Neural progenitor cell (in vitro differentiated cells): ENCODE measurements around the gene HES2. TPM values are rescaled to one million over a fixed set of nuclear protein-coding genes. Genes with fewer than 3 reads are reported as not detected.
"Not testable (repeated sequence)": the region's sequence is repeated elsewhere in the genome, so short reads cannot be mapped to it uniquely, and the experiment has no call there.

ENCODE experiments used
- DNase-seq: peaks from one replicate; pipeline ENCODE4 v3.0.0-alpha.2; 2016; ENCODE audit warnings: low spot score
- H2AFZ ChIP-seq: fragments of 200-600 bp; sonication (generic); replicated peaks from 2 replicates; pipeline ENCODE4 v1.6.1; 2016; ENCODE audit warnings: antibody characterized with exemption
- H3F3A ChIP-seq: fragments of 200-600 bp; sonication (generic); 2 replicates; pipeline ENCODE4 v1.6.1; 2016; ENCODE audit warnings: antibody characterized with exemption, low read depth
- H3K27ac ChIP-seq: fragments of 200-600 bp; sonication (generic); 2 replicates; pipeline ENCODE4 v1.5.1; 2016; ENCODE audit warnings: mild to moderate bottlenecking
- H3K27me3 ChIP-seq: fragments of 200-600 bp; sonication (generic); 2 replicates; pipeline ENCODE4 v1.6.1; 2016; ENCODE audit warnings: mild to moderate bottlenecking, moderate library complexity
- H3K36me3 ChIP-seq: fragments of 200-600 bp; sonication (generic); 2 replicates; pipeline ENCODE4 v1.5.1; 2016
- H3K4me1 ChIP-seq: fragments of 200-600 bp; sonication (generic); 2 replicates; pipeline ENCODE4 v1.6.1; 2016; ENCODE audit warnings: mixed run types
- H3K4me2 ChIP-seq: fragments of 200-600 bp; sonication (generic); 2 replicates; pipeline ENCODE4 v1.6.1; 2016
- H3K4me3 ChIP-seq: fragments of 200-600 bp; sonication (generic); 2 replicates; pipeline ENCODE4 v1.5.1; 2016
- H3K79me2 ChIP-seq: fragments of 200-600 bp; sonication (generic); 2 replicates; pipeline ENCODE4 v1.6.1; 2016; ENCODE audit warnings: low read depth
- H3K9ac ChIP-seq: fragments of 200-600 bp; sonication (generic); 2 replicates; pipeline ENCODE4 v1.6.1; 2016
- H3K9me3 ChIP-seq: fragments of 200-600 bp; sonication (generic); 2 replicates; pipeline ENCODE4 v1.5.1; 2016; ENCODE audit warnings: low read depth
- H4K20me1 ChIP-seq: fragments of 200-600 bp; sonication (generic); 2 replicates; pipeline ENCODE4 v1.6.1; 2016; ENCODE audit warnings: low read depth
- H3K27ac Mint-ChIP-seq: 3 replicates; pipeline ENCODE4 v1.8.0; 2021; ENCODE audit warnings: mixed read lengths
- H3K27me3 Mint-ChIP-seq: 2 replicates; pipeline ENCODE4 v1.8.0; 2022; ENCODE audit warnings: low read depth, mild to moderate bottlenecking, inconsistent platforms, moderate library complexity, mixed read lengths; ENCODE audit not compliant: insufficient read depth
- H3K36me3 Mint-ChIP-seq: 3 replicates; pipeline ENCODE4 v1.8.0; 2021; ENCODE audit warnings: mixed read lengths
- H3K4me1 Mint-ChIP-seq: 3 replicates; pipeline ENCODE4 v1.8.0; 2021; ENCODE audit warnings: mixed read lengths
- H3K4me3 Mint-ChIP-seq: 3 replicates; pipeline ENCODE4 v1.8.0; 2021; ENCODE audit warnings: mild to moderate bottlenecking, moderate library complexity, mixed read lengths
- H3K9me3 Mint-ChIP-seq: 3 replicates; pipeline ENCODE4 v1.8.0; 2020; ENCODE audit warnings: mixed read lengths
- CTCF ChIP-seq: fragments of 200-600 bp; sonication (generic); IDR thresholded peaks from 2 replicates; pipeline ENCODE4 v1.5.1; 2017; ENCODE audit warnings: antibody characterized with exemption, mild to moderate bottlenecking
- EZH2 ChIP-seq: fragments of 200-600 bp; sonication (generic); IDR thresholded peaks from 2 replicates; pipeline ENCODE4 v1.6.1; 2017; ENCODE audit warnings: antibody characterized with exemption, mild to moderate bottlenecking, moderate library complexity
- EZH2phosphoT487 ChIP-seq: fragments of 200-600 bp; sonication (generic); IDR thresholded peaks from 2 replicates; pipeline ENCODE4 v1.6.1; 2017; ENCODE audit warnings: antibody characterized with exemption
- total RNA-seq: library from RNA; depleted of rRNA; stranded (reverse); fragments of >200 nt; gene quantifications from 2 replicates; pipeline ENCODE4 v1.2.3, GENCODE V29; 2015; ENCODE audit warnings: low replicate concordance

Gene HES2
- total RNA-seq, 1 donor from 2014 or later: 0.04 TPM

GRCh38 chr1:6435129-6435528 lies 15.4 kb upstream of the HES2 start:
- peaks cover 5% of the 10 kb centered on the region for H4K20me1 ChIP-seq
- H3K27ac ChIP-seq: no peak overlapping the region
- H3K9ac ChIP-seq: no peak overlapping the region
- H3K4me2 ChIP-seq: no peak overlapping the region
- peaks cover 11% of the 10 kb centered on the region for H3F3A ChIP-seq
- H3K9me3 ChIP-seq: no peaks in the 10 kb centered on the region
- H3K4me1 ChIP-seq: peaks cover 3% of the 10 kb centered on the region
- H2AFZ ChIP-seq: no peak overlapping the region
- no peak overlapping the region for H3K4me3 Mint-ChIP-seq
- H3K27ac Mint-ChIP-seq: no peak overlapping the region
- no peak overlapping the region for H3K4me3 ChIP-seq
- H3K79me2 ChIP-seq: no peaks in the 10 kb centered on the region
- peaks cover 35% of the 10 kb centered on the region for H3K4me1 Mint-ChIP-seq
- TF ChIP-seq EZH2 (no peak), CTCF (no peak), EZH2phosphoT487 (no peak)
- H3K36me3 ChIP-seq: no peaks in the 10 kb centered on the region
- H3K27me3 ChIP-seq: peaks cover 18% of the 10 kb centered on the region
- no peaks in the 10 kb centered on the region for H3K9me3 Mint-ChIP-seq
- H3K27me3 Mint-ChIP-seq: peaks cover 21% of the 10 kb centered on the region
- DNase-seq: no peak
- H3K36me3 Mint-ChIP-seq: no peaks in the 10 kb centered on the region

DNA sequence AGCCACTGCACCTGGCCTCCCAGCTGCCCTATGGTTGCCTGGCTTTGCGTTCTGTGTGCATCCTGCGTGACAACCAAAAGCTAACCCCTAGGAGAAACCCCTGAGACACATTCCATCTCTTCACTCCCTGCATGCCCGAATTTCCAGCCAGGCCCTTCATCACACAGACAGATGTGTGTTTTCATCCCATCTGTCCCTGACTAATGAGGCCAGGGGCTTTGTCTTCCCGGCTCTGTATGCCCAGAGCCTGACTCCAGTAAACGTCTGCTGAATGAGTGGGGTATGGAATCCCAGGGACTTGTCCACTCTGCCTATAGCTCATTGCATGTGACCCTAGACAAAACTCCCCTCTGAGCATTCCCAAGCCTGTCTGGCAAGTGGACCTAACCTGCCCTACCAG lies 14.5 kb upstream of the HES2 start:
- Histone ChIP-seq H3F3A (peaks cover 4% of the 10 kb centered on the region), H3K9me3 (no peaks in the 10 kb centered on the region), H3K27ac (no peak overlapping the region), H3K27me3 (peaks cover 8% of the 10 kb centered on the region), H3K4me1 (peaks cover 5% of the 10 kb centered on the region), H3K36me3 (no peaks in the 10 kb centered on the region), H3K4me2 (no peak overlapping the region), H3K9ac (no peak overlapping the region), H4K20me1 (peaks cover 4% of the 10 kb centered on the region), H3K4me3 (no peak overlapping the region), H2AFZ (no peak overlapping the region), H3K79me2 (no peaks in the 10 kb centered on the region)
- Mint-ChIP-seq H3K27ac (no peak overlapping the region), H3K27me3 (peaks cover 18% of the 10 kb centered on the region), H3K9me3 (no peaks in the 10 kb centered on the region), H3K4me3 (no peak overlapping the region), H3K36me3 (no peaks in the 10 kb centered on the region), H3K4me1 (peaks cover 35% of the 10 kb centered on the region)
- no peak for DNase-seq
- TF ChIP-seq CTCF (no peak), EZH2phosphoT487 (no peak), EZH2 (no peak)

DNA sequence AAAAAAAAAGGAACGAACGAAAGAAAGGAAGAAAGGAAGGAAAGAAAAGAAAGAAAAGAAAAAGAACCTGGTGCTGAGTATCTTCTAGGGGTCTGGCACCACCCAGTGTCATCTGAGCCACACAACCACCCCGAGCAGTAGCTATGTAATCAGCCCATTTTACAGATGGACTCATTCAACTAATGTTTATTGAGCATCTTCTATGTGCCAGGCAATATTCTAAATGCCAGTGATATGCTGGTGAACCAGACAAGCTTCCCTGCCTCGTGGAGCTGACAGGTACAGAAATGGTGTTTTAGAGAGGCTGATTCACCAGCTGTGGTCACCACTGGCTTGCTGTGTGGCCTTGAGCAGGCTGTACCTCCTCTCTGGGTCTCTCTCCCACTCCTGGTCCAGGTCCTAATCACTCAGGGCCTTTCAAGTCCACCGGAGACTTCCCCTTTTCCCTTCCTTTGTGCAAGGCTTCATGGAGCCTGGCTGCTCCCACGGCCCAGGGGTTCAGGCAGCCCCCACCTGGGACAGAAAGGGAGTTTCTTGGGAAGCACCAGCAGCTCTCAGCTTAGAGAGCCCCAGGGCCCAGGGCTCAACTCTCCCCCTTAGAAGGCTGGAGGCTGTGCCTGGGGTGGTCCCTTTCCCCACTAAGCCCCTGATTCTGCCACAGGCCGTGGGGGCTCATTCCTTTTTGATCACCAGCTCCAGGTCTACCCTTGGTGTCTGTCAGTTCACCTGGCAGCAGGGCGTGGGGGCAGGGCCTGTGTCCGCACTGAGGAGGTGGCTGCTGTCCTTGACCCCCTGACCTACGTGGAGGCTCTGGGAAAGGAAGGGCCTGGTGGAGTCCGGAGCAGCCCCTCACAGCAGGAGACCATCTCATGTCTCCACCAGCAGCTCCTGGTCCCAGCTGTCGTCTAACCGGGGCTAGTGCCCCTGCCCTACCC lies 12.2 kb upstream of the HES2 start:
- H3K9me3 Mint-ChIP-seq, H3K4me1 ChIP-seq, H3K9ac ChIP-seq, H3K36me3 Mint-ChIP-seq, H3K36me3 ChIP-seq, H3K4me3 Mint-ChIP-seq, H2AFZ ChIP-seq, H3K4me2 ChIP-seq, H4K20me1 ChIP-seq, H3K27ac Mint-ChIP-seq, H3K4me3 ChIP-seq, H3K27ac ChIP-seq, H3F3A ChIP-seq, H3K9me3 ChIP-seq, H3K79me2 ChIP-seq: not testable (repeated sequence)
- H3K4me1 Mint-ChIP-seq: peaks cover 26% of the 10 kb centered on the region
- peaks cover 17% of the 10 kb centered on the region for H3K27me3 Mint-ChIP-seq
- DNase-seq: peak; percentile 0
- H3K27me3 ChIP-seq: peaks cover 23% of the 10 kb centered on the region

DNA sequence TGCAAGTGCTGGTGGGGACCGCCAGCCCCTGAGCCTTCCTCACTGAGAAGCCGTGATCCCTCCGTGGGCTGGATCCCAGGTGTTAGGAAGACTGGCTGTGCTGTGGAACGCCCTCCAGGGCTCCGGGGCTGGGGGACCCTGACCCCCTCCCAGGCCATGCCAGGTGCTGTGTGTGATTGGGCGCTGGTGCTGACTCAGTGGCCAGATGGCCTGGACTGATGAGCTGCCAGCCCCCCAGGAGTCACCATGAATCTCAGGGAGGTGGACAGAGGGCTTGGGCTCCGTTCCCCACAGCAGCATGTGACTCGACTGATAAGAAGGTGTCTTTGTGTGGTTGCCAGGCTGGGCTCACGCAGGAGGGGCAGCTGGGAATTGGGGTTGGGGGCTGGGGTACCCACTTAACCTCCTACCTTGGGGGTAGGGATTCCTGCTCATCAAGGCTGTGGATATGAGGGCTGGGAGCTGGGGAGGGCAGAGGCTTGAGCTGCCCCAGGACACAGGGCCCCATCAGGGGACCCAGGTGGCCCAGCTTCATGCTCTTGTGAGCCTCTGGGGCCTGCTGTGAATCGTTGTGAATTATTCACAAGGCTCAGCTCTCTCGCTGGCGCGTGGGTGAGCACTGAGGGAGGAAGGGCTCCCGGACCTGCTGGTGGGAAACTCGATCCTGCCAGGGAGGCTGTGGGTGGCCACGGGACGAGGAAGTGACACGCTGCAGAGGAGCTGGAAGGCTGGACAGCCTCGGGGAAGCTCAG lies 10.1 kb upstream of the HES2 start:
- peak overlapping the region; percentile 10 for H2AFZ ChIP-seq
- H3K4me3 Mint-ChIP-seq, H3K27ac ChIP-seq, H3K9me3 ChIP-seq, H3K36me3 Mint-ChIP-seq, H3K9me3 Mint-ChIP-seq, H3K4me2 ChIP-seq, H3K36me3 ChIP-seq, H3K9ac ChIP-seq, H3K4me3 ChIP-seq, H3F3A ChIP-seq, H3K79me2 ChIP-seq, H3K4me1 ChIP-seq: not testable (repeated sequence)
- H3K27me3 Mint-ChIP-seq: peaks cover 32% of the 10 kb centered on the region
- peaks cover 44% of the 10 kb centered on the region for H3K27me3 ChIP-seq
- H3K4me1 Mint-ChIP-seq: peaks cover 27% of the 10 kb centered on the region
- H3K27ac Mint-ChIP-seq: peak overlapping the region; percentile 25
- peak; percentile 21 for DNase-seq
- peaks cover 10% of the 10 kb centered on the region for H4K20me1 ChIP-seq

DNA sequence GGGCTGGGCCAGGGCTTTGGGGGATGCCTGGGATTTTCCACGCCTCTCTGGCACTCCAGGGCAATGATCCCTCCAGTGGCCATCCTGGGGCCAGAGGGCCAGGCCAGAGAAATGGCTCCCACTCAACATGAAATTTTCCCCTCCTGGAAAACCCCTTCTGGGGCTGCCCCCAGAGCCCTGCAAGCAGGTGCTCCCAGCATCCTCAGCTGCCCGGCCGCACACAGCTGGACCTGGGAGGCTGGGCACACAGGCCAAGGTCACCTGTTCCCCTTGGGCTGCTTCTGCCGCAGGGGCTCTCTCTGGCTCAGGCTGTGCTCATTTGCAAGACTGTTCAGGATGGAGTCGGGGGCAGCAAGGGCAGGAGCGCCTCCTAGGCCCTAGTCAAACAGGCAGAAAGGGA lies 8.7 kb upstream of the HES2 start:
- not testable (repeated sequence) for H3K27ac Mint-ChIP-seq, H3K79me2 ChIP-seq, H3K4me3 Mint-ChIP-seq, H3K27ac ChIP-seq, H3K9ac ChIP-seq, H2AFZ ChIP-seq, H3K4me2 ChIP-seq, H3K9me3 Mint-ChIP-seq, H3K4me3 ChIP-seq, H3K36me3 Mint-ChIP-seq, H3K36me3 ChIP-seq, H3F3A ChIP-seq, H3K9me3 ChIP-seq
- H4K20me1 ChIP-seq: peaks cover 20% of the 10 kb centered on the region
- H3K27me3 ChIP-seq: peaks cover 58% of the 10 kb centered on the region
- peak; percentile 1 for DNase-seq
- H3K4me1 Mint-ChIP-seq: peaks cover 23% of the 10 kb centered on the region
- peaks cover 38% of the 10 kb centered on the region for H3K27me3 Mint-ChIP-seq
- H3K4me1 ChIP-seq: peaks cover 12% of the 10 kb centered on the region
